GM13976 (cell line): ENCODE results near the gene STUM.
A peak's percentile ranks its signal among the peaks of the same experiment; 100 is the strongest.

Experiments used
- DNase-seq: peaks from one replicate; pipeline ENCODE4 v3.0.0; 2012; ENCODE audit warnings: low spot score
- CTCF ChIP-seq: IDR thresholded peaks from 2 replicates; pipeline ENCODE4 v1.5.1; 2012; ENCODE audit warnings: borderline replicate concordance, mild to moderate bottlenecking; ENCODE audit not compliant: insufficient read depth; ENCODE audit errors: extremely low read depth, missing control alignments, control extremely low read depth
- in situ Hi-C: fragments of 300-500 bp; cut with MboI; formaldehyde crosslinking; loops from one replicate; pipeline ENCODE4 v1.12.0; 2022; ENCODE audit warnings: low sequenced_read_pairs, mixed read lengths, inconsistent platforms; ENCODE audit not compliant: unreplicated experiment

STUM gene

GRCh38 chr1:226545836-226546596 is 2.5 kb upstream of the STUM start:
- in situ Hi-C loops, result no loop called here
- no peak for DNase-seq
- no peak for TF ChIP-seq CTCF

GRCh38 chr1:226546926-226547325 is 1.6 kb upstream of the STUM start:
- DNase-seq, result no peak
- no peak for TF ChIP-seq CTCF
- in situ Hi-C loops, result no loop called here

- in situ Hi-C loops, result no loop called here
- TF ChIP-seq CTCF, result peak; percentile 91
- DNase-seq, result peak; percentile 86
These were observed 791 bp upstream of the STUM start for GRCh38 chr1:226547754-226548191.

GRCh38 chr1:226549094-226549936 is 751 bp downstream of the STUM start:
- in situ Hi-C loops, result no loop called here
- TF ChIP-seq CTCF, result no peak
- peak; percentile 53 for DNase-seq

- no peak for TF ChIP-seq CTCF
- DNase-seq, result peak; percentile 74
- in situ Hi-C loops, result no loop called here
These were observed 1.5 kb downstream of the STUM start for GRCh38 chr1:226549937-226550671.

- in situ Hi-C loops, result no loop called here
- peak; percentile 21 for DNase-seq
- no peak for TF ChIP-seq CTCF
These were observed 2.1 kb downstream of the STUM start for GRCh38 chr1:226550672-226551041.
